ENCODE results near the gene MRPL22. TPM values are rescaled to one million over a fixed set of nuclear protein-coding genes. Genes with fewer than 3 reads are reported as not detected.
"Not testable (repeated sequence)": the region's sequence is repeated elsewhere in the genome, so short reads cannot be mapped to it uniquely, and the experiment has no call there.

MRPL22 gene
- polyA plus RNA-seq, 1 donor (not counting 4 experiments of a cell fraction or from before 2014, with no cell fraction given), result 76.9 TPM

GRCh38 chr5:154972476-154973080 lies 31.7 kb downstream of the MRPL22 start:
- FAIRE-seq, result no peak
- no peaks in the 10 kb centered on the region for H3K27me3 ChIP-seq (ENCODE audit: control insufficient read depth, extremely low read depth, insufficient read depth, low read length)
- peaks cover 0 to 4% of the 10 kb centered on the region in 2 experiments for H3K36me3 ChIP-seq (ENCODE audit: control insufficient read depth in 2 of 2, extremely low read depth in 1 of 2, insufficient read depth in 2 of 2, low read length in 2 of 2)
- no peak overlapping the region for H3K4me2 ChIP-seq (ENCODE audit: control insufficient read depth, extremely low read depth, insufficient read depth, low read depth, low read length)
- H3K79me2 ChIP-seq (ENCODE audit: control insufficient read depth, insufficient read depth, low read length), result no peaks in the 10 kb centered on the region
- no peaks in the 10 kb centered on the region for H3K9me1 ChIP-seq (ENCODE audit: control insufficient read depth, extremely low read depth, insufficient read depth, low read length)
- H3K9ac ChIP-seq (ENCODE audit: control insufficient read depth, extremely low read depth, insufficient read depth, low read length), result no peak overlapping the region
- H3K4me3 ChIP-seq (ENCODE audit: control insufficient read depth in 2 of 3, extremely low read depth in 1 of 3, insufficient read depth in 2 of 3, low read depth in 1 of 3, low read length in 3 of 3), result no peak overlapping the region
- DNase-seq (ENCODE audit: low read depth, low spot score), result no peak
- TF ChIP-seq CTCF (optimal IDR thresholded peaks at IDR 0.05 in 1 of 3, IDR thresholded peaks at IDR 0.05 in 1 of 3, conservative IDR thresholded peaks at IDR 0.05 in 1 of 3; ENCODE audit: extremely low read depth in 1 of 3, insufficient read depth in 2 of 3, low read length in 3 of 3) (peak; percentile 68 to 78 (median 77)), EZH2 (IDR thresholded peaks at IDR 0.05; ENCODE audit: low read length) (no peak)
- H3K27ac ChIP-seq (ENCODE audit: control insufficient read depth, insufficient read depth, low read length), result no peak overlapping the region
- H2AFZ ChIP-seq (ENCODE audit: control insufficient read depth, low read length), result no peak overlapping the region
- dilution Hi-C loops (cut with MboI; ENCODE audit: extremely low pct_ligation_motif_present, low sequenced_read_pairs), result no loop called here
- H3K4me1 ChIP-seq (ENCODE audit: control insufficient read depth, extremely low read depth, insufficient read depth, low read length), result no peaks in the 10 kb centered on the region
- H4K20me1 ChIP-seq (ENCODE audit: control insufficient read depth, extremely low read depth, insufficient read depth, low read length), result no peaks in the 10 kb centered on the region
- no peaks in the 10 kb centered on the region for H3K9me3 ChIP-seq (ENCODE audit: control insufficient read depth, low read depth, low read length)

- H3K9me3 ChIP-seq (ENCODE audit: control insufficient read depth, low read depth, low read length); H3K4me3 ChIP-seq (ENCODE audit: control insufficient read depth in 2 of 3, extremely low read depth in 1 of 3, insufficient read depth in 2 of 3, low read depth in 1 of 3, low read length in 3 of 3); H3K4me1 ChIP-seq (ENCODE audit: control insufficient read depth, extremely low read depth, insufficient read depth, low read length); FAIRE-seq; H3K9me1 ChIP-seq (ENCODE audit: control insufficient read depth, extremely low read depth, insufficient read depth, low read length); H3K36me3 ChIP-seq (ENCODE audit: control insufficient read depth in 2 of 2, extremely low read depth in 1 of 2, insufficient read depth in 2 of 2, low read length in 2 of 2); dilution Hi-C loops (cut with MboI; ENCODE audit: extremely low pct_ligation_motif_present, low sequenced_read_pairs); H4K20me1 ChIP-seq (ENCODE audit: control insufficient read depth, extremely low read depth, insufficient read depth, low read length); H3K9ac ChIP-seq (ENCODE audit: control insufficient read depth, extremely low read depth, insufficient read depth, low read length); H3K4me2 ChIP-seq (ENCODE audit: control insufficient read depth, extremely low read depth, insufficient read depth, low read depth, low read length); H3K27me3 ChIP-seq (ENCODE audit: control insufficient read depth, extremely low read depth, insufficient read depth, low read length); H3K27ac ChIP-seq (ENCODE audit: control insufficient read depth, insufficient read depth, low read length); H3K79me2 ChIP-seq (ENCODE audit: control insufficient read depth, insufficient read depth, low read length); DNase-seq (ENCODE audit: low read depth, low spot score); H2AFZ ChIP-seq (ENCODE audit: control insufficient read depth, low read length): not testable (repeated sequence)
These were observed 35.2 kb downstream of the MRPL22 start for GRCh38 chr5:154976082-154976481.

- dilution Hi-C loops (cut with MboI; ENCODE audit: extremely low pct_ligation_motif_present, low sequenced_read_pairs), result no loop called here
- DNase-seq (ENCODE audit: low read depth, low spot score) (no peak), FAIRE-seq (no peak)
These were observed 36.5 kb downstream of the MRPL22 start for GRCh38 chr5:154977409-154977808.

More at GRCh38 chr5:154977409-154977808, 36.5 kb downstream of the MRPL22 start:
- no peak overlapping the region for H3K9ac ChIP-seq (ENCODE audit: control insufficient read depth, extremely low read depth, insufficient read depth, low read length)
- no peaks in the 10 kb centered on the region for H3K79me2 ChIP-seq (ENCODE audit: control insufficient read depth, insufficient read depth, low read length)
- H3K4me2 ChIP-seq (ENCODE audit: control insufficient read depth, extremely low read depth, insufficient read depth, low read depth, low read length), result no peak overlapping the region
- no peak for TF ChIP-seq EZH2 (IDR thresholded peaks at IDR 0.05; ENCODE audit: low read length)
- no peak for TF ChIP-seq CTCF (optimal IDR thresholded peaks at IDR 0.05 in 1 of 3, IDR thresholded peaks at IDR 0.05 in 1 of 3, conservative IDR thresholded peaks at IDR 0.05 in 1 of 3; ENCODE audit: extremely low read depth in 1 of 3, insufficient read depth in 2 of 3, low read length in 3 of 3)
- no peaks in the 10 kb centered on the region for H3K4me1 ChIP-seq (ENCODE audit: control insufficient read depth, extremely low read depth, insufficient read depth, low read length)
- H3K27ac ChIP-seq (ENCODE audit: control insufficient read depth, insufficient read depth, low read length), result no peak overlapping the region
- no peaks in the 10 kb centered on the region for H3K36me3 ChIP-seq (ENCODE audit: control insufficient read depth in 2 of 2, extremely low read depth in 1 of 2, insufficient read depth in 2 of 2, low read length in 2 of 2)
- H2AFZ ChIP-seq (ENCODE audit: control insufficient read depth, low read length), result no peak overlapping the region
- no peaks in the 10 kb centered on the region for H4K20me1 ChIP-seq (ENCODE audit: control insufficient read depth, extremely low read depth, insufficient read depth, low read length)
- H3K27me3 ChIP-seq (ENCODE audit: control insufficient read depth, extremely low read depth, insufficient read depth, low read length), result no peaks in the 10 kb centered on the region
- no peak overlapping the region for H3K4me3 ChIP-seq (ENCODE audit: control insufficient read depth in 2 of 3, extremely low read depth in 1 of 3, insufficient read depth in 2 of 3, low read depth in 1 of 3, low read length in 3 of 3)
- no peaks in the 10 kb centered on the region for H3K9me3 ChIP-seq (ENCODE audit: control insufficient read depth, low read depth, low read length)
- H3K9me1 ChIP-seq (ENCODE audit: control insufficient read depth, extremely low read depth, insufficient read depth, low read length), result no peaks in the 10 kb centered on the region

Data from keratinocyte (primary cell).